HG03045 (cell line): ENCODE data around the gene SLC35E1.

Source experiments
- ATAC-seq: cut with Tn5 transposase; IDR thresholded peaks from one replicate; pipeline ENCODE4 v1.9.1; 2021; ENCODE audit warnings: mild to moderate bottlenecking, moderate library complexity; ENCODE audit not compliant: unreplicated experiment

SLC35E1 gene

GRCh38 chr19:16599655-16600346 lies 27.6 kb upstream of the SLC35E1 start:
- no peak for ATAC-seq

GRCh38 chr19:16598848-16599247 lies 26.6 kb upstream of the SLC35E1 start:
- no peak for ATAC-seq

GRCh38 chr19:16596399-16596798 lies 24.2 kb upstream of the SLC35E1 start:
- no peak for ATAC-seq

- no peak for ATAC-seq
These were observed 22.9 kb upstream of the SLC35E1 start for GRCh38 chr19:16595097-16595496.

GRCh38 chr19:16594681-16595091 lies 22.5 kb upstream of the SLC35E1 start:
- no peak for ATAC-seq

- ATAC-seq = peak; percentile 39
These were observed 21.9 kb upstream of the SLC35E1 start for GRCh38 chr19:16594131-16594586.

- ATAC-seq = no peak
These were observed 21.0 kb upstream of the SLC35E1 start for GRCh38 chr19:16593181-16593580.

- ATAC-seq = no peak
These were observed 19.8 kb upstream of the SLC35E1 start for GRCh38 chr19:16591803-16592556.

- ATAC-seq = no peak
These were observed 18.9 kb upstream of the SLC35E1 start for GRCh38 chr19:16590876-16591802.

GRCh38 chr19:16589917-16590316 lies 17.7 kb upstream of the SLC35E1 start:
- no peak for ATAC-seq

GRCh38 chr19:16588824-16589577 lies 16.8 kb upstream of the SLC35E1 start:
- ATAC-seq = peak; percentile 5

GRCh38 chr19:16587833-16588823 lies 15.9 kb upstream of the SLC35E1 start:
- ATAC-seq = peak; percentile 33

GRCh38 chr19:16586991-16587832 lies 15.0 kb upstream of the SLC35E1 start:
- ATAC-seq = no peak

GRCh38 chr19:16586477-16586871 lies 14.3 kb upstream of the SLC35E1 start:
- no peak for ATAC-seq

- ATAC-seq = peak; percentile 27
These were observed 13.7 kb upstream of the SLC35E1 start for GRCh38 chr19:16585808-16586476.

GRCh38 chr19:16585094-16585801 lies 13.0 kb upstream of the SLC35E1 start:
- no peak for ATAC-seq
